Esophagus (tissue), 2 donors: Measurements from ENCODE around the gene SCYGR3. TPM values are rescaled to one million over a fixed set of nuclear protein-coding genes. Genes with fewer than 3 reads are reported as not detected.

Experiments used
- H3K27ac ChIP-seq, 2 donors: one replicate each; pipeline ENCODE4 v1.5.1; 2013; ENCODE audit warnings: low read depth in 2 of 2, mild to moderate bottlenecking in 2 of 2, inconsistent platforms in 1 of 2, low read length in 1 of 2, moderate library complexity in 1 of 2
- H3K27me3 ChIP-seq, 2 donors: one replicate each; pipeline ENCODE4 v1.6.1; 2013; ENCODE audit warnings: low read length in 2 of 2, control low read depth in 1 of 2, mild to moderate bottlenecking in 1 of 2; ENCODE audit not compliant: insufficient read depth in 2 of 2, control insufficient read depth in 1 of 2
- H3K36me3 ChIP-seq, 2 donors: one replicate each; pipeline ENCODE4 v1.6.1; 2013; ENCODE audit warnings: low read length in 1 of 2; ENCODE audit not compliant: control insufficient read depth in 2 of 2, insufficient read depth in 2 of 2
- H3K4me1 ChIP-seq, 2 donors: one replicate each; pipeline ENCODE4 v1.6.1; 2013; ENCODE audit warnings: low read length in 1 of 2; ENCODE audit not compliant: control insufficient read depth in 2 of 2, insufficient read depth in 2 of 2
- H3K4me3 ChIP-seq, 2 donors: one replicate each; pipeline ENCODE4 v1.5.1; 2013; ENCODE audit warnings: low read length in 2 of 2, mild to moderate bottlenecking in 2 of 2, low read depth in 1 of 2, moderate library complexity in 1 of 2
- H3K9me3 ChIP-seq, 2 donors: one replicate each; pipeline ENCODE4 v1.6.1; 2013; ENCODE audit warnings: mild to moderate bottlenecking in 2 of 2, low read depth in 1 of 2, low read length in 1 of 2, moderate library complexity in 1 of 2; ENCODE audit not compliant: control insufficient read depth in 2 of 2, insufficient read depth in 1 of 2
- WGBS, 2 donors: extraction: QIAGEN DNeasy Blood & Tissue Kit; methylation state at CpG; one replicate each; pipeline ENCODE4 v1.1.7; 2013; 5-methylcytosine and 5-hydroxymethylcytosine counted together
- polyA plus RNA-seq, 2 donors: library from polyadenylated mRNA; stranded (reverse); fragments of 200-250 nt; gene quantifications; one replicate each; pipeline ENCODE4 v1.2.3, GENCODE V29; 2013
- donor health status: healthy with polysubstance abuse.
- donor health status: Bipolar disorder and iron deficiency.

The SCYGR3 gene
- not detected for polyA plus RNA-seq

GRCh38 chr2:227614740-227615139, at the start of gene SCYGR3:
Gene SCYGR3, minus strand, starts transcription at chr2:227614840. Its CDS starts 0 bp downstream, at chr2:227614840.
- no peaks in the 10 kb centered on the region for H3K36me3 ChIP-seq
- no peaks in the 10 kb centered on the region for H3K9me3 ChIP-seq
- H3K4me3 ChIP-seq = no peak within 1 kb of the TSS
- H3K27ac ChIP-seq = no peak within 1 kb of the TSS
- H3K27me3 ChIP-seq = no peaks in the 10 kb centered on the region
- no peaks in the 10 kb centered on the region for H3K4me1 ChIP-seq
- 91 to 97% methylated on average over 3 to 4 of the region's 4 CpGs for WGBS, 2 donors

GRCh38 chr2:227661827-227662226, 47.2 kb upstream of the SCYGR3 start:
- Histone ChIP-seq H3K9me3 (no peaks in the 10 kb centered on the region), H3K4me3 (no peak overlapping the region), H3K27me3 (no peaks in the 10 kb centered on the region), H3K36me3 (no peaks in the 10 kb centered on the region), H3K4me1 (no peaks in the 10 kb centered on the region), H3K27ac (no peak overlapping the region)
- 50 to 51% methylated on average over 3 of the region's 3 CpGs for WGBS, 2 donors

GRCh38 chr2:227661025-227661649, 46.5 kb upstream of the SCYGR3 start:
- WGBS, 2 donors = 52 to 60% methylated on average over 7 of the region's 7 CpGs
- Histone ChIP-seq H3K4me1 (no peaks in the 10 kb centered on the region), H3K4me3 (no peak overlapping the region), H3K9me3 (no peaks in the 10 kb centered on the region), H3K36me3 (no peaks in the 10 kb centered on the region), H3K27ac (no peak overlapping the region), H3K27me3 (no peaks in the 10 kb centered on the region)

GRCh38 chr2:227657199-227657845, 42.7 kb upstream of the SCYGR3 start:
- WGBS, 2 donors = 69 to 79% methylated on average over 8 of the region's 8 CpGs
- no peaks in the 10 kb centered on the region for H3K9me3 ChIP-seq
- no peaks in the 10 kb centered on the region for H3K4me1 ChIP-seq
- no peak overlapping the region for H3K4me3 ChIP-seq
- H3K27me3 ChIP-seq = no peaks in the 10 kb centered on the region
- H3K27ac ChIP-seq = no peak overlapping the region
- H3K36me3 ChIP-seq = no peaks in the 10 kb centered on the region

- Histone ChIP-seq H3K27ac (no peak overlapping the region), H3K36me3 (no peaks in the 10 kb centered on the region)
- 14 to 16% methylated on average over 1 of the region's 1 CpG for WGBS, 2 donors
Measured at GRCh38 chr2:227655454-227655853, 40.8 kb upstream of the SCYGR3 start.

GRCh38 chr2:227654426-227654825, 39.8 kb upstream of the SCYGR3 start:
- 69 to 79% methylated on average over 1 of the region's 1 CpG for WGBS, 2 donors
- H3K4me1 ChIP-seq = no peaks in the 10 kb centered on the region
- H3K27ac ChIP-seq = no peak overlapping the region
- no peaks in the 10 kb centered on the region for H3K9me3 ChIP-seq
- H3K36me3 ChIP-seq = no peaks in the 10 kb centered on the region
- H3K27me3 ChIP-seq = no peaks in the 10 kb centered on the region
- H3K4me3 ChIP-seq = no peak overlapping the region

More at GRCh38 chr2:227655454-227655853, 40.8 kb upstream of the SCYGR3 start:
- H3K9me3 ChIP-seq = no peaks in the 10 kb centered on the region
- no peaks in the 10 kb centered on the region for H3K27me3 ChIP-seq
- no peak overlapping the region for H3K4me3 ChIP-seq
- no peaks in the 10 kb centered on the region for H3K4me1 ChIP-seq

- Histone ChIP-seq H3K27ac (no peak overlapping the region), H3K9me3 (no peaks in the 10 kb centered on the region), H3K27me3 (no peaks in the 10 kb centered on the region), H3K4me3 (no peak overlapping the region), H3K4me1 (no peaks in the 10 kb centered on the region), H3K36me3 (no peaks in the 10 kb centered on the region)
- WGBS, 2 donors = 30 to 31% methylated on average over 4 of the region's 4 CpGs
Measured at GRCh38 chr2:227653419-227653818, 38.8 kb upstream of the SCYGR3 start.

- no peaks in the 10 kb centered on the region for H3K4me1 ChIP-seq
- H3K36me3 ChIP-seq = no peaks in the 10 kb centered on the region
- WGBS, 2 donors = 74 to 83% methylated on average over 5 of the region's 5 CpGs
- no peak overlapping the region for H3K4me3 ChIP-seq
- no peaks in the 10 kb centered on the region for H3K9me3 ChIP-seq
- H3K27ac ChIP-seq = no peak overlapping the region
- H3K27me3 ChIP-seq = no peaks in the 10 kb centered on the region
Measured at GRCh38 chr2:227643990-227644551, 29.4 kb upstream of the SCYGR3 start.

GRCh38 chr2:227642656-227643055, 28.0 kb upstream of the SCYGR3 start:
- Histone ChIP-seq H3K9me3 (no peaks in the 10 kb centered on the region), H3K36me3 (no peaks in the 10 kb centered on the region), H3K27ac (no peak overlapping the region), H3K27me3 (no peaks in the 10 kb centered on the region), H3K4me3 (no peak overlapping the region), H3K4me1 (no peaks in the 10 kb centered on the region)
- 26 to 31% methylated on average over 2 of the region's 2 CpGs for WGBS, 2 donors

- no peak overlapping the region for H3K4me3 ChIP-seq
- H3K4me1 ChIP-seq = no peaks in the 10 kb centered on the region
- no peak overlapping the region for H3K27ac ChIP-seq
- H3K9me3 ChIP-seq = no peaks in the 10 kb centered on the region
- WGBS, 2 donors = 49% methylated on average over 3 of the region's 3 CpGs
- no peaks in the 10 kb centered on the region for H3K36me3 ChIP-seq
- no peaks in the 10 kb centered on the region for H3K27me3 ChIP-seq
Measured at GRCh38 chr2:227634201-227634600, 19.6 kb upstream of the SCYGR3 start.
